HG03175 (cell line): Measurements from ENCODE around the gene HNMT.
"Not testable (repeated sequence)": the region's sequence is repeated elsewhere in the genome, so short reads cannot be mapped to it uniquely, and the experiment has no call there.

Experiments
- ATAC-seq: cut with Tn5 transposase; IDR thresholded peaks from one replicate; pipeline ENCODE4 v1.9.1; 2021; ENCODE audit warnings: mild to moderate bottlenecking, moderate library complexity; ENCODE audit not compliant: unreplicated experiment

HNMT gene

DNA sequence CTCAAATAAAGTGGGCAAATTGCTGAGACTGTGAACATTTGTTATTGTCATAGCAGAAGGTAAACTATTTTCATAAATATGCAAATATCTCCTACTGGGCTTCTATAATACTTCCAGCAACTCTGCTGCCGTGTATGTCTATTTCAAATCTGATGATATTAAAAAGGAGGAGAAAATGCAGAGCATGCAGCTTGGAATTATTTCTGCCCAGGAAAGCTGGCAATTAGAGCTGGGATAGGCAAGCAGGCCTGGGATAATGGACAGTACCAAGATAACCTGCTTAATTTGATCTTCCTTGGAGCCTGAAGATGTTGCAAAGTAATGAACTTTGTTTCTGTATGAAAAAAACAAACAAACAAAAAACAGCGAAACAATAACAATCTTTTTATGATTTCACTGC is 72.8 kb downstream of the HNMT start:
- ATAC-seq: no peak

DNA sequence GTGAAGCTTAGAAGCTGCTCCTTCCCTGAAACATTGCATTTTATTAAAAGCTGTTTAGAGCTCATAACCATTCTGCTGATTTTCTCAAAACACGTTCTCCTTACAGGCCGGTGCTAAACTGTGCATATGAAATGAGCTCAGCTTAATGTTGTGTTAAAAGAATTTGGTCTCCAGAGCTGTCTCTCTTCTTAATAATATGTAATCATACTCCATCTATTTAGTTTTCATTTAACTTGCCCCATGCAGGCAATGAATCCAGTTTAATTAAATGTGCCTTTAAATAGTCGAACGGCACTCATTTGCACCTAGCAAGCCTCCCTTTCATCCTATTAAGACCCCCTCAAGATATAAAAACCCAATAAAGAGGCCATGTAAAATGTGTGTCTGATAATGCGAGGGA is 76.3 kb downstream of the HNMT start:
- no peak for ATAC-seq

DNA sequence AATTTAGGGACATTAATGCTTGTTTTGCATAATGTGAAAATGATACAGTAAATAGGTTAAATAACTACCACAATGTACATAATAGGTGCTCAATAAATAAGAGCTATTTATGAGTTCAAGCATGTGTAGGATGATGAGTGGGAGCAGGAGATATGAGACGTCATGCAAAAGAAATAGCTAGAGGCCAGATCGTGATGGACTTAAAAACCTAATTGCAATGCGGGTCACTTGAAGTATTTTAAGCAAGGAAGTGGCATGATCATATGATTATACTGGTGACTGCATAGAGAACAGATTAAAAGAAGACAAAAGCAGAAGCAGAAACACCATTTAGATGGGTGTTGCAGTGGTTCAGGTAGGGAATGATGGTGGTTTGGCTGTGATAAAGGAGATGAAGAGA is 78.0 kb downstream of the HNMT start:
- ATAC-seq: no peak

DNA sequence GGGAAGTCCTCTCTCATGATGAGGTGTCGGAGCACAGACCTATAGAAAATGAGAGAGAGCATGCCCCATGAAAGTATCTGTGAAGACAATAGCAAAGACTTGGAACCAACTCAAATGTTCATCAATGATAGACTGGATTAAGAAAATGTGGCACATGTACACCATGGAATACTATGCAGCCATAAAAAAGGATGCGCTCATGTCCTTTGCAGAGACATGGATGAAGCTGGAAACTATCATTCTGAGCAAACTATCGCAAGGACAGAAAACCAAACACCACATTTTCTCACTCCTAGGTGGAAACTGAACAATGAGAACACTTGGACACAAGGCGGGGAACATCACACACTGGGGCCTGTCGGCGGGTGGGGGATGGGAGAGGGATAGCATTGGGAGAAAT is 79.3 kb downstream of the HNMT start:
- not testable (repeated sequence) for ATAC-seq

DNA sequence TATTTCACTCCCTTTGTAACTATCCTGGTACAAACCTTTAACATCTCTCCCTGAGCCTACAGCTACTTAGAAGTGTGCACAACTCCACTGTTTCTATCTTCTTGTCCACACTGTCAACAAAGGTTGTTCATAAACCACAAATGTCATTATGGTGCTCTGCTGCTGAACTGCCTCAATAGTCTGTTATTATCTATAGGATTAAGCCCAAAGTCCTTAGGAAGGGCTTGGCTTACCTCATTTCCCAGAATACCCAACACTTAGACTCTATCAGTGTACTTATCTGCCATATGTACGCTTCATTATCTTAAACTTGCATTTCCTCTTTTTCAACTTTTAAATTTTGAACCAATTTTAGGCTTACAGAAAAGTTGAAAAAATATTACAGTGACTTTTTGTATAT is 94.2 kb downstream of the HNMT start:
- ATAC-seq: no peak

DNA sequence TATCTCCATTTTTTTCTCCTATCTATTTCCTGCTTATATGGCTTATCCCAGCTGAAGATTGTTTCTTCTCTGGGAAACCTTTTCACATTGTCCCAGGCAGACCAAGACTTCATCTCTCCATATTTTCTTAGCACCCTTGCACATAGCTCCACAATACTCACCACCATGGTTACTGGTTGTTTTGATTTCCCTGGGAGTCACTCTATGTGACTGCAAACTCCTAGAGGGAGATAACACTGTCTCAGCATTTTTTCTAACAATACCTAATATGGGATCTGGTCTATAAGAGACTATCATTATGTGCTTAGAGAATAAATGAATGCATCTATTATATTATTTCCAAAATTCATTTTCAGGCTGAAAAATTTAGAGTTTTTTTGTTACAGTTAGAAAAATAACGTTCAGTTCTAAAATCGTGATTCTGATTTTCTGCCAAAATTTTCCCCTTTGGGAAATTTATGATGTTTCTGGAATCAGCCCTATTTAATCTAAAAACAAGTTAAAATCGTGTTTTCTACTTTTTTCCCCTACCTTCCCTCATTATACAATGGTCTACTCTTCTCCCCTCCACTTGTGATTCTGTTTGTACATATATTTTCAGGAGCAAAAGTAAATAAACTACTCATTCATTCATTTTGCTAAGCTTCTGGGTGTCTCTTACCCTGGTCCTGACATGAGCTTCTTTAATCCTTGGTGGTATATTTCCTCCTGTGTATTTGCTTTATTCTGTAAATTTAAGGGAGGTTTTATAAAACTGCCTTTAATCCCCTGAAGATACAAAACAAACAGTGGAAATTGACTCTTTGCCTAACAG is 95.4 kb downstream of the HNMT start:
- no peak for ATAC-seq

DNA sequence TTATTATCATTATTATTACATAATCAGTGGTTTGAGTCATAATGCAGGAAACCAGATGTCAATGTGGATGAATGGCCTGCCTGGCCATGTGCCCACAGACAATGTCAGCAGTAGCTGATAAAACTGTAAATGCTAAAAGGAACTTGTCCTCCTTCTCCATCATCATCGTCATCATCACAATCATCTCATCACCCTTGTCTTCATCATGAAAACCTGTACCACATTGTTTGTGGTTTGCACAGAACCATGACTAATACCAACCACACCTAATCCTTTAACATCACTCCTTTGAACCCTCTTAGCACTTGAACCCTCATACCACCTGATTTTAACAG is 96.0 kb downstream of the HNMT start:
- no peak for ATAC-seq

DNA sequence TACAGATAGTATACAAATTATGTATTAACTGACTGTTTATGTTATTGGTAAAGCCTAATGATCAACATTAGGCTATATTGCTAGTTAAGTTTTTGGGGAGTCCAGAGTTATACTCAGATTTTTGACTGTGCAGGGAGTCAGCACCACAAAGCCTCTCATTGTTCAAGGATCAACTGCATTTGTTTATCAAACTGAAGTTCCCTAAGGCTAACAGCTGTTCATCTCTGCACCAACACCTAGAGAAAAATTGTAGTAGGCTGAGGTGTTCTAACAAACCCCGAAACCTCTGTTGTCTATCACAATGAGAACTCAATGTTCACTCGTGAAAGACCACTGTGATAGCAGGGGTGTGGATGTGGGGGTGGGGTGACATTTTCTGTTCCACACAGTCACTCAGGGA is 97.7 kb downstream of the HNMT start:
- no peak for ATAC-seq

DNA sequence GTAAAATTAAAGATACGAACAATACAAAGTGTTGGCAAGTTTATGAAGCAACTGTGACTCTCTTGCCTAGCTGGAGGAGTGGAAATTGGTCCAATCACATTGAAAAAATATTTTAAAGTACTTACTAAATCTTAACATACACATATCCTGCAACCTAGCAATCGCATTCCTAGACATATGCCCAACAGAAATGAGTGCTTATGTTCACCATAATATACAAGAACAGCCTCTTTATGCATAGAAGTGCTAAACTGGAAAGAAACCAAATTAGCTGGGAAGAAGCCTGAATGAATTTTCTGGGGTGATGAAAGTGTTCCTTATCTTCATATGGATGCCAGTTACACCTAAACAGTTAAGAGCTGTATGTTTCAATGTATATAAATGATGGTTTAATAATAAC is 98.9 kb downstream of the HNMT start:
- no peak for ATAC-seq
